GM15510 (cell line): ENCODE measurements around the gene AMH.

Experiments
- POLR2A ChIP-seq: IDR thresholded peaks from 3 replicates; pipeline ENCODE4 v1.6.1; 2011; ENCODE audit warnings: borderline replicate concordance; ENCODE audit not compliant: insufficient read length; ENCODE audit errors: extremely low read depth

The AMH gene

GRCh38 chr19:2216361-2217225, 32.5 kb upstream of the AMH start:
- TF ChIP-seq POLR2A, result no peak

- no peak for TF ChIP-seq POLR2A
Measured at GRCh38 chr19:2217591-2217990, 31.5 kb upstream of the AMH start.

GRCh38 chr19:2219726-2220125, 29.4 kb upstream of the AMH start:
- no peak for TF ChIP-seq POLR2A

GRCh38 chr19:2221250-2221831, 27.8 kb upstream of the AMH start:
- no peak for TF ChIP-seq POLR2A

GRCh38 chr19:2221918-2222317, 27.2 kb upstream of the AMH start:
- no peak for TF ChIP-seq POLR2A

DNA sequence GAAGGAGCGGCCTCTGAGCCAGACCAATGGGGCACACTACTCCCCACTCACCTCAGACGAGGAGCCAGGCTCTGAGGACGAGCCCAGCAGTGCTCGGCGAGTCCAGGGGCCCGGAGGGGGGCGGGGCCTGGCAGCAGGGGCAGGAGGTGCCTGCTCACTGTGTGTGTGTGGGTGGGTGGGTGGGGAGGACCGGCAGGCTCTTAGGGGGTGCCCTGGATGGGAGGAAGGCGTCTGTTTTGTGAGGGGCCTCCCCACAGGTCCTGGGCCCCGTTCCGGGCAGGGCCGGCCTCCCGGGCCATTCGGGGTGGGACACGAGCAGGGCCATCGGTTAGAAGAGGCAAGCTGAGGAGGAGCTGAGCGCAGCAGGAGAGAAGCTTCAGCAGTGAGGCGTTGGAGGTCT, 25.7 kb upstream of the AMH start:
- no peak for TF ChIP-seq POLR2A

DNA sequence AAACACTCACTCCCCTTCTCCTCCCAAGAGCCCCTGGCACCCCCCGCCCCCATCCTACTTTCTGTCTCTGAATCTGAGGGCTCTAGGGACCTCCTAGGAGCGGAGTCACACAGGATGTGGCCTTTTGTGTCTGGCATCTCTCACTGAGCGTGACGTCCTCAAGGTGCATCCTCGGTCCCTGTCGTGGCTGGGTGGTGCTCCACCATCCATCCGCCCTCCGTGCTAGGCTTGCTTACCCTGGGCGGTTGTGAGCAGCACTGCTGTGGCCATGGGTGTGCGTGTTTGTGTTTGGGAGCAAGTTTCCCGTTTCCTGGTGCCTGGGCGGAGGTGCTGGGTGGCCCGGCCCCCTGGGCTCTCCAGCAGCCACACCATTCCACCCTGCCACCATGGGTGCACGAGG, 25.2 kb upstream of the AMH start:
- TF ChIP-seq POLR2A, result no peak

GRCh38 chr19:2224754-2225349, 24.3 kb upstream of the AMH start:
- no peak for TF ChIP-seq POLR2A

- peak; percentile 2 for TF ChIP-seq POLR2A
Measured at GRCh38 chr19:2225415-2226050, 23.6 kb upstream of the AMH start.

DNA sequence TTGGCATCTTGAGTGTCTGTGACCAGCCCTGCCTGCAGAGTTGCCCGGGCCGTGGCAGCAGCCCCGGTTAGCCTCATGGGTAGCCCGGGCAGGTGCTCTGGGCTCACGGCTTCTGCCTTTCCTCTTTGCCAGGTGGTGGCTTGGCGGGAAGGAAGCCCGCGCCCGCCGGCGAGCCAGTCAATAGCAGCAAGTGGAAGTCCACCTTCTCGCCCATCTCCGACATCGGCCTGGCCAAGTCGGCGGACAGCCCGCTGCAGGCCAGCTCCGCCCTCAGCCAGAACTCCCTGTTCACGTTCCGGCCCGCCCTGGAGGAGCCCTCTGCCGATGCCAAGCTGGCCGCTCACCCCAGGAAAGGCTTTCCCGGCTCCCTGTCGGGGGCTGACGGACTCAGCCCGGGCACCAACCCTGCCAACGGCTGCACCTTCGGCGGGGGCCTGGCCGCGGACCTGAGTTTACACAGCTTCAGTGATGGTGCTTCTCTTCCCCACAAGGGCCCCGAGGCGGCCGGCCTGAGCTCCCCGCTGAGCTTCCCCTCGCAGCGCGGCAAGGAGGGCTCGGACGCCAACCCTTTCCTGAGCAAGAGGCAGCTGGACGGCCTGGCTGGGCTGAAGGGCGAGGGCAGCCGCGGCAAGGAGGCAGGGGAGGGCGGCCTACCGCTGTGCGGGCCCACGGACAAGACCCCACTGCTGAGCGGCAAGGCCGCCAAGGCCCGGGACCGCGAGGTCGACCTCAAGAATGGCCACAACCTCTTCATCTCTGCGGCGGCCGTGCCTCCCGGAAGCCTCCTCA, 22.9 kb upstream of the AMH start:
- peak; percentile 5 for TF ChIP-seq POLR2A

DNA sequence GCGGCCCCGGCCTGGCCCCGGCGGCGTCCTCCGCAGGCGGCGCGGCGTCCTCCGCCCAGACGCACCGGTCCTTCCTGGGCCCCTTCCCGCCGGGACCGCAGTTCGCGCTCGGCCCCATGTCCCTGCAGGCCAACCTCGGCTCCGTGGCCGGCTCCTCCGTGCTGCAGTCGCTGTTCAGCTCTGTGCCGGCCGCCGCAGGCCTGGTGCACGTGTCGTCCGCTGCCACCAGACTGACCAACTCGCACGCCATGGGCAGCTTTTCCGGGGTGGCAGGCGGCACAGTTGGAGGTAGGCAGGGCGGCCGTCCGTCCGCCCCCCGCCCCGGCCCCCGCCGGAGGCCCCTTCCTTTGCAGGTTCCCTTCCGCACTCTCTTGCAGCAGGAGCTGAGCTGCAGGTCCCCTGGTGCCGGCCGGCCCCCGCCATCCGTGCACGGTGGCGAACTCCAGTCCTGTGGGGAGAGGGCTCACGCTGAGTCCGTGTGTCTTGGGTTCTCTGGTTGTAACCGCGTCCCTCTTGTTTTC, 22.2 kb upstream of the AMH start:
- TF ChIP-seq POLR2A, result no peak

- no peak for TF ChIP-seq POLR2A
Measured at GRCh38 chr19:2227415-2228156, 21.5 kb upstream of the AMH start.

DNA sequence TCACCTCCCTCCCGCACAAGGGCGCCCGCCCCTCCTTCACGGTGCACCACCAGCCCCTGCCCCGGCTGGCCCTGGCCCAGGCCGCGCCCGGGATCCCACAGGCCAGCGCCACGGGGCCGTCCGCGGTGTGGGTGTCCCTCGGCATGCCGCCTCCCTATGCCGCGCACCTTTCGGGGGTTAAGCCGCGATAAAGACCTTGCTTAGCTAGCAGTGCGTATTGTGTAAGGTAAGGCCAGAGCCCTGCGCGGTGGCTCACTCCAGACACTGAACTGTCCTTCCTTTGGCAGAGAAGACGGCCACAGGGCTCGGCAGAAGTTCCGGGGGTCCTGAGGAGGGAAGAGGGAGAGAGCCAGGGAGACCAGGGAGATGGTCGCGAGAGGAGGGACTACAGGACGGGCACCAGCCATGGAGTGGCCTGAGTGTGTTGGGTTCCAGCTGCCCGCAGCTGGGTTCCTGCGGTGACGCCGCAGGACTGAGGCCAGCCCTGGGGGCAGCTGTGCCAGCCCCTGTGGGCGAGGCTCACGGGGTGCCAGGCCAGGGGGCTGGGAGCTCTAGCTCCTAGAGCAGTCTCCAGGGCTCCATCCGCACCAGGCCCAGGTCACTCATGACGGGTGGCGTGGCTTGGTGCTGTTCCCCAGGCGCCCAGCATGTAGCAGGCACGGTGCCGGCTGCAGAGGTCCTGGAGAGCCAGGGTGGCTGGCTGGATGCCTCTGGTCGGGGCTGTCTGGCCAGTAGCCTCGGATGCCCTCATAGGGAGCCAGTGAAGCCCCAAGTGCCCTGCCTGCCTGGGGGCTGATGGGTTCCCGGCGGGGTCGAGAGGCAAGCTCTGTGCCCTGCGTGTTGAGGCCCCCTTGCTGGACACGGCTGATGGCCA, 20.7 kb upstream of the AMH start:
- no peak for TF ChIP-seq POLR2A
